Measurements from ENCODE around the gene ADAM22. TPM values are rescaled to one million over a fixed set of nuclear protein-coding genes. Genes with fewer than 3 reads are reported as not detected.

Gene ADAM22
- total and polyA plus RNA-seq, 2 of the 4 experiments (the other 2 are of a cell fraction), result 0.03 to 0.18 TPM

DNA sequence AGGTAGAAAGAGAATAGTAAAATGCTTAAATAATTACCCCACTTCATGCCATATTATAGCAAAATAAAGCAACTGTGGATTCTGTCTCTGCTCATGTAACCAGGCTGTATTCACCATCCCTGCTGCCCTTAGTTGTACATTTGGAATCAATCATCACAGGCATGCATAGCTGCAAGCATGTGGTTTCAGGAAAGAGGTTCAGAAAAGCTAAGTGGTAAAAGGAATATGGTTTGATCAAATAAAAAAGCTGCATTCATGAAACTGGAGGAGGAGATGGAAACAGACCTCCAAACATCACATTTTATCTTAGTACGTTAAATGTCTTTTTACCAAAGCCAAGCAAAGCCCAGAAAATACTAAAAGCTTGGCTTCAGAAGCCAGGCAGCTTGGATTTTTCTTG is 81.3 kb downstream of the ADAM22 start:
- Histone ChIP-seq H3K4ac (ENCODE audit: low read depth, low read length) (no peak overlapping the region), H3K18ac (ENCODE audit: low read depth, low read length) (no peak overlapping the region), H4K20me1 (ENCODE audit: insufficient read depth, low read length) (no peaks in the 10 kb centered on the region), H3K4me3 (ENCODE audit: insufficient read depth, low read depth, low read length) (no peak overlapping the region), H4K91ac (ENCODE audit: insufficient read depth, low read depth, low read length) (no peak overlapping the region), H2AK5ac (ENCODE audit: low read depth, low read length) (no peak overlapping the region), H3K9ac (ENCODE audit: low read depth, low read length) (no peak overlapping the region), H2AFZ (replicated peaks; ENCODE audit: low read length, poor library complexity) (no peak overlapping the region), H3K4me1 (ENCODE audit: control insufficient read depth, insufficient read depth, low read length) (no peaks in the 10 kb centered on the region), H3K9me1 (ENCODE audit: insufficient read depth, low read length) (no peaks in the 10 kb centered on the region), H2AK9ac (replicated peaks; ENCODE audit: low read depth, low read length, poor library complexity) (no peak overlapping the region), H3K56ac (ENCODE audit: extremely low read depth, insufficient read depth, low read length) (no peak overlapping the region), H3K4me2 (ENCODE audit: low read depth, low read length) (no peak overlapping the region), H3K27me3 (ENCODE audit: control insufficient read depth, insufficient read depth, low read length) (no peaks in the 10 kb centered on the region), H2BK5ac (ENCODE audit: low read depth, low read length, poor library complexity, severe bottlenecking) (no peak overlapping the region), H3K14ac (replicated peaks; ENCODE audit: low read depth, low read length) (no peak overlapping the region), H3K9me3 (ENCODE audit: control insufficient read depth, insufficient read depth, low read length) (no peaks in the 10 kb centered on the region), H2BK20ac (ENCODE audit: low read depth, low read length) (no peak overlapping the region), H4K8ac (ENCODE audit: low read depth in 2 of 2, low read length in 2 of 2) (no peak overlapping the region), H3K36me3 (ENCODE audit: control insufficient read depth, insufficient read depth, low read length) (no peaks in the 10 kb centered on the region), H2BK120ac (ENCODE audit: low read depth, low read length) (no peak overlapping the region), H3K23ac (ENCODE audit: low read depth, low read length) (no peak overlapping the region), H2BK15ac (ENCODE audit: low read depth, low read length) (no peak overlapping the region), H3K27ac (ENCODE audit: insufficient read depth, low read length) (no peak overlapping the region), H4K5ac (ENCODE audit: low read depth, low read length) (no peak overlapping the region), H3K79me1 (ENCODE audit: low read depth in 1 of 2, low read length in 2 of 2) (no peaks in the 10 kb centered on the region)
- intact Hi-C loops (cut with micrococcal nuclease), result no loop called here
- in situ Hi-C loops (cut with MboI; ENCODE audit: low sequenced_read_pairs), result no loop called here
- WGBS, 2 experiments (ENCODE audit: extremely low coverage in 2 of 2, insufficient read length in 1 of 2), result no CpG with 5 or more reads among the region's 1 CpG
- no peak for TF ChIP-seq CEBPB (IDR thresholded peaks at IDR 0.05; ENCODE audit: low read depth, low read length)
- TF ChIP-seq MAFK (IDR thresholded peaks at IDR 0.05; ENCODE audit: low read depth, low read length), result no peak
- no peak for TF ChIP-seq USF2 (IDR thresholded peaks at IDR 0.05; ENCODE audit: low read depth, low read length)
- TF ChIP-seq MAZ (IDR thresholded peaks at IDR 0.05; ENCODE audit: borderline replicate concordance, low read depth, low read length), result no peak
- no peak for TF ChIP-seq RFX5 (IDR thresholded peaks at IDR 0.05; ENCODE audit: low read depth, low read length)
- TF ChIP-seq RAD21 (IDR thresholded peaks at IDR 0.05; ENCODE audit: low read length), result no peak
- no peak for TF ChIP-seq BHLHE40 (IDR thresholded peaks at IDR 0.05; ENCODE audit: low read depth, low read length)
- TF ChIP-seq CTCF (conservative IDR thresholded peaks at IDR 0.05; ENCODE audit: low read depth, low read length), result no peak
- no peak for TF ChIP-seq POLR2A (IDR thresholded peaks at IDR 0.05; ENCODE audit: low read depth, low read length)
- TF ChIP-seq, protein P1, sequence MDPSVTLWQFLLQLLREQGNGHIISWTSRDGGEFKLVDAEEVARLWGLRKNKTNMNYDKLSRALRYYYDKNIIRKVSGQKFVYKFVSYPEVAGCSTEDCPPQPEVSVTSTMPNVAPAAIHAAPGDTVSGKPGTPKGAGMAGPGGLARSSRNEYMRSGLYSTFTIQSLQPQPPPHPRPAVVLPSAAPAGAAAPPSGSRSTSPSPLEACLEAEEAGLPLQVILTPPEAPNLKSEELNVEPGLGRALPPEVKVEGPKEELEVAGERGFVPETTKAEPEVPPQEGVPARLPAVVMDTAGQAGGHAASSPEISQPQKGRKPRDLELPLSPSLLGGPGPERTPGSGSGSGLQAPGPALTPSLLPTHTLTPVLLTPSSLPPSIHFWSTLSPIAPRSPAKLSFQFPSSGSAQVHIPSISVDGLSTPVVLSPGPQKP (IDR thresholded peaks at IDR 0.05; ENCODE audit: borderline replicate concordance, low read depth, low read length), result no peak
- no peak for TF ChIP-seq RCOR1 (IDR thresholded peaks at IDR 0.05; ENCODE audit: insufficient replicate concordance, low read length)
- TF ChIP-seq NFE2L2 (IDR thresholded peaks at IDR 0.05; ENCODE audit: low read depth, low read length), result no peak
- no peak for TF ChIP-seq FOS (IDR thresholded peaks at IDR 0.05; ENCODE audit: low read depth, low read length)
- TF ChIP-seq MXI1 (IDR thresholded peaks at IDR 0.05; ENCODE audit: borderline replicate concordance, low read depth, low read length), result no peak
- POLR2A ChIA-PET (ENCODE audit: unreplicated experiment), result no interaction called here
- no peak for DNase-seq
- dilution Hi-C loops (cut with HindIII; ENCODE audit: low sequenced_read_pairs, unreplicated experiment), result no loop called here
- ATAC-seq (ENCODE audit: low read depth), result no peak
- CTCF ChIA-PET, result no interaction called here
- BruUV-seq (replicated peaks), result no TSS peak

Data from IMR-90 (cell line).